GM12891 (cell line): ENCODE measurements around the gene PODN.

ENCODE experiments used
- PAX5 ChIP-seq: IDR thresholded peaks from 2 replicates; pipeline ENCODE4 v1.6.1; 2011; ENCODE audit warnings: low read length, moderate library complexity, mild to moderate bottlenecking; ENCODE audit not compliant: insufficient read depth, severe bottlenecking
- POLR2A ChIP-seq: IDR thresholded peaks from 2 replicates; pipeline ENCODE4 v1.6.1; 2011; ENCODE audit warnings: low read depth, low read length, control low read depth
- POLR2AphosphoS5 ChIP-seq: IDR thresholded peaks from 2 replicates; pipeline ENCODE4 v1.6.1; 2011; ENCODE audit warnings: low read depth, low read length, control low read depth

DNA sequence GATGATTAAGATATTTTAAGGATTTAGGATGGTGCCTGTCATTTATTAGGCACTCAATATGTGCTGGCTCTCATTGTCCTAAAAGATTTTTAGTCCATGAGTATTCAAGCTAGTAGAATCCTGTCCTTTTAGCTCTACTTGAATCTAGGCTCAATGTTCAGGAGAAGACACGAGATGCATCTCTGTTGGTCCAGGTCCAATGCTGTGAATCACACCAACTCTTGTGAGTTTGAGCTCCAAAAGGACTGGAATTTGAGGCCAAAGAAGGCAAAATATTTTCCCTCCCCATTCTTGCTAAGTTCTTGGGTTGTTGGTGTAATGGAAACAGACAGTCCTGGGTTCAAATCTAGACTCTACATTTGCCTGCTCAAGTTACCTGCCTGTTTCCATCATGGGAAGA lies 1.4 kb upstream of the PODN start:
- TF ChIP-seq POLR2A = no peak
- TF ChIP-seq PAX5 = no peak
- no peak for TF ChIP-seq POLR2AphosphoS5
